ENCODE data around the gene CROCC2.

Gene CROCC2

GRCh38 chr2:240892356-240892755, 13.8 kb upstream of the CROCC2 start:
- TF ChIP-seq CTCF (IDR thresholded peaks at IDR 0.05): no peak
- Histone ChIP-seq H3K79me2 (no peaks in the 10 kb centered on the region), H3K27me3 (ENCODE audit: control insufficient read depth, insufficient read depth, low read length) (no peaks in the 10 kb centered on the region), H3K4me3 (ENCODE audit: low read depth, low read length) (no peak overlapping the region), H2AFZ (no peak overlapping the region), H3K9me3 (ENCODE audit: control insufficient read depth, low read length) (no peaks in the 10 kb centered on the region), H3K9ac (no peak overlapping the region), H3K4me2 (ENCODE audit: low read length) (no peak overlapping the region), H3K36me3 (ENCODE audit: control insufficient read depth, insufficient read depth, low read length) (no peaks in the 10 kb centered on the region), H3K4me1 (no peaks in the 10 kb centered on the region), H3K27ac (no peak overlapping the region)

- H3K27me3 ChIP-seq (ENCODE audit: control insufficient read depth, insufficient read depth, low read length): no peaks in the 10 kb centered on the region
- no peaks in the 10 kb centered on the region for H3K79me2 ChIP-seq
- H3K36me3 ChIP-seq (ENCODE audit: control insufficient read depth, insufficient read depth, low read length): no peaks in the 10 kb centered on the region
- no peaks in the 10 kb centered on the region for H3K4me1 ChIP-seq
- H3K27ac ChIP-seq: no peak overlapping the region
- H3K4me2 ChIP-seq (ENCODE audit: low read length): no peak overlapping the region
- H3K4me3 ChIP-seq (ENCODE audit: low read depth, low read length): no peak overlapping the region
- no peak for TF ChIP-seq CTCF (IDR thresholded peaks at IDR 0.05)
- no peak overlapping the region for H3K9ac ChIP-seq
- H2AFZ ChIP-seq: no peak overlapping the region
- H3K9me3 ChIP-seq (ENCODE audit: control insufficient read depth, low read length): no peaks in the 10 kb centered on the region
These were observed 13.2 kb upstream of the CROCC2 start for GRCh38 chr2:240892925-240893324.

- H3K4me3 ChIP-seq (ENCODE audit: low read depth, low read length): no peak overlapping the region
- H3K27ac ChIP-seq: no peak overlapping the region
- no peak overlapping the region for H3K4me2 ChIP-seq (ENCODE audit: low read length)
- no peaks in the 10 kb centered on the region for H3K4me1 ChIP-seq
- no peaks in the 10 kb centered on the region for H3K9me3 ChIP-seq (ENCODE audit: control insufficient read depth, low read length)
- peak overlapping the region; percentile 53 for H2AFZ ChIP-seq
- H3K36me3 ChIP-seq (ENCODE audit: control insufficient read depth, insufficient read depth, low read length): no peaks in the 10 kb centered on the region
- no peak for TF ChIP-seq CTCF (IDR thresholded peaks at IDR 0.05)
- no peak overlapping the region for H3K9ac ChIP-seq
- H3K27me3 ChIP-seq (ENCODE audit: control insufficient read depth, insufficient read depth, low read length): no peaks in the 10 kb centered on the region
- H3K79me2 ChIP-seq: no peaks in the 10 kb centered on the region
These were observed 12.7 kb upstream of the CROCC2 start for GRCh38 chr2:240893363-240893844.

GRCh38 chr2:240894006-240894405, 12.1 kb upstream of the CROCC2 start:
- no peaks in the 10 kb centered on the region for H3K79me2 ChIP-seq
- no peaks in the 10 kb centered on the region for H3K36me3 ChIP-seq (ENCODE audit: control insufficient read depth, insufficient read depth, low read length)
- H3K27me3 ChIP-seq (ENCODE audit: control insufficient read depth, insufficient read depth, low read length): no peaks in the 10 kb centered on the region
- H2AFZ ChIP-seq: no peak overlapping the region
- no peak overlapping the region for H3K4me3 ChIP-seq (ENCODE audit: low read depth, low read length)
- no peak for TF ChIP-seq CTCF (IDR thresholded peaks at IDR 0.05)
- H3K4me1 ChIP-seq: no peaks in the 10 kb centered on the region
- no peak overlapping the region for H3K4me2 ChIP-seq (ENCODE audit: low read length)
- H3K9ac ChIP-seq: no peak overlapping the region
- no peak overlapping the region for H3K27ac ChIP-seq
- H3K9me3 ChIP-seq (ENCODE audit: control insufficient read depth, low read length): no peaks in the 10 kb centered on the region

- no peak overlapping the region for H3K4me3 ChIP-seq (ENCODE audit: low read depth, low read length)
These were observed 11.1 kb upstream of the CROCC2 start for GRCh38 chr2:240894836-240895558.

More at GRCh38 chr2:240894836-240895558, 11.1 kb upstream of the CROCC2 start:
- no peaks in the 10 kb centered on the region for H3K27me3 ChIP-seq (ENCODE audit: control insufficient read depth, insufficient read depth, low read length)
- no peaks in the 10 kb centered on the region for H3K36me3 ChIP-seq (ENCODE audit: control insufficient read depth, insufficient read depth, low read length)
- H3K9ac ChIP-seq: no peak overlapping the region
- no peak overlapping the region for H3K27ac ChIP-seq
- TF ChIP-seq CTCF (IDR thresholded peaks at IDR 0.05): no peak
- no peaks in the 10 kb centered on the region for H3K9me3 ChIP-seq (ENCODE audit: control insufficient read depth, low read length)
- H3K4me2 ChIP-seq (ENCODE audit: low read length): no peak overlapping the region
- H3K79me2 ChIP-seq: no peaks in the 10 kb centered on the region
- no peak overlapping the region for H2AFZ ChIP-seq
- no peaks in the 10 kb centered on the region for H3K4me1 ChIP-seq

All from parathyroid adenoma (tissue), 2 donors.